B cell (primary cell): ENCODE results near the gene MEG3. TPM values are rescaled to one million over a fixed set of nuclear protein-coding genes. Genes with fewer than 3 reads are reported as not detected.

Source experiments
- ATAC-seq: fragments of 200-7000 bp; cut with Tn5 transposase; one replicate; pipeline ENCODE4 v1.10.0; 2021; ENCODE audit warnings: low read depth, mild to moderate bottlenecking, moderate number of reproducible peaks, moderate library complexity
- CTCF ChIA-PET: fragments of 350-600 bp; sonication (Branson Sonifier 250); formaldehyde crosslinking; loops from one replicate; lab custom pipeline; 2021; ENCODE audit warnings: antibody characterized with exemption, inconsistent platforms; lab: Charles Lee
- POLR2A ChIA-PET: fragments of 350-600 bp; sonication (Branson Sonifier 250); formaldehyde crosslinking; loops from one replicate; lab custom pipeline; 2021; ENCODE audit warnings: antibody characterized with exemption; lab: Charles Lee
- DNase-seq: peaks from one replicate; pipeline ENCODE4 v3.0.0; 2013
- H2AFZ ChIP-seq: 2 replicates; pipeline ENCODE4 v1.6.1; 2012; ENCODE audit warnings: mild to moderate bottlenecking, low read depth, low read length; ENCODE audit not compliant: insufficient read depth, poor library complexity, severe bottlenecking
- H3K27ac ChIP-seq, 2 donors: 1 replicate in 1 of 2; 2 replicates in 1 of 2; pipeline ENCODE4 v1.5.1; 2012 to 2013; ENCODE audit warnings: low read length in 2 of 2, mild to moderate bottlenecking in 2 of 2, moderate library complexity in 1 of 2
- H3K27me3 ChIP-seq, 4 experiments: fragments of 200-600 bp in 1 of 4; sonication (generic) in 1 of 4; replicated peaks in 1 of 4; 1 replicate in 2 of 4; 2 replicates in 2 of 4; pipeline versions ENCODE4 v1.6.1 to v1.7.0; 2013 to 2016; ENCODE audit warnings: low read length in 3 of 4, mild to moderate bottlenecking in 2 of 4, mixed read lengths in 1 of 4, moderate library complexity in 1 of 4; ENCODE audit not compliant: insufficient read depth in 4 of 4, control insufficient read depth in 3 of 4; ENCODE audit errors: control extremely low read depth in 1 of 4
- H3K36me3 ChIP-seq, 2 experiments: replicated peaks in 1 of 2; 1 replicate in 1 of 2; 2 replicates in 1 of 2; pipeline versions ENCODE4 v1.6.1 to v1.7.1; 2013; ENCODE audit warnings: low read length in 1 of 2; ENCODE audit not compliant: insufficient read depth in 2 of 2, control insufficient read depth in 1 of 2; ENCODE audit errors: control extremely low read depth in 1 of 2, extremely low read depth in 1 of 2
- H3K4me1 ChIP-seq, 2 donors: fragments of 200-600 bp in 1 of 2; sonication (generic) in 1 of 2; 1 replicate in 1 of 2; 2 replicates in 1 of 2; pipeline versions ENCODE4 v1.5.1 to v1.6.1; 2013 to 2017; ENCODE audit warnings: low read length in 2 of 2; ENCODE audit not compliant: control insufficient read depth in 2 of 2, insufficient read depth in 2 of 2
- H3K4me2 ChIP-seq: replicated peaks from 2 replicates; pipeline ENCODE3; 2012; ENCODE audit warnings: mild to moderate bottlenecking, low read depth, low read length; ENCODE audit not compliant: poor library complexity, severe bottlenecking
- H3K4me3 ChIP-seq, 5 experiments: fragments of 200-600 bp in 1 of 5; sonication (generic) in 1 of 5; 1 replicate in 3 of 5; 2 replicates in 2 of 5; pipeline versions ENCODE4 v1.5.1 to v1.7.0; 2011 to 2016; ENCODE audit warnings: low read length in 4 of 5, mild to moderate bottlenecking in 4 of 5, low read depth in 2 of 5, control low read depth in 1 of 5, moderate library complexity in 1 of 5; ENCODE audit not compliant: insufficient read depth in 1 of 5; ENCODE audit errors: control extremely low read depth in 1 of 5, extremely low read depth in 1 of 5
- H3K79me2 ChIP-seq: fragments of 200-600 bp; sonication (generic); one replicate; pipeline ENCODE4 v1.6.0; 2016; ENCODE audit warnings: low read length; ENCODE audit not compliant: control insufficient read depth, insufficient read depth
- H3K9ac ChIP-seq: fragments of 200-600 bp; sonication (generic); 2 replicates; pipeline ENCODE4 v1.6.1; 2017; ENCODE audit warnings: mild to moderate bottlenecking, low read length, moderate library complexity
- H3K9me3 ChIP-seq, 3 donors: one replicate each; pipeline versions ENCODE4 v1.6.1 to v1.7.1; 2013; ENCODE audit warnings: low read length in 2 of 3; ENCODE audit not compliant: control insufficient read depth in 2 of 3, insufficient read depth in 1 of 3; ENCODE audit errors: control extremely low read depth in 1 of 3
- H4K20me1 ChIP-seq: 2 replicates; pipeline ENCODE4 v1.6.0; 2012; ENCODE audit warnings: mild to moderate bottlenecking, low read length; ENCODE audit not compliant: insufficient read depth, control insufficient read depth, poor library complexity, severe bottlenecking
- H3K27ac Mint-ChIP-seq: one replicate; pipeline ENCODE4 v1.8.0; 2021; ENCODE audit warnings: mixed read lengths
- H3K27me3 Mint-ChIP-seq: one replicate; pipeline ENCODE4 v1.8.0; 2021; ENCODE audit warnings: mixed read lengths
- H3K4me1 Mint-ChIP-seq: one replicate; pipeline ENCODE4 v1.8.0; 2021; ENCODE audit warnings: mixed read lengths
- H3K4me3 Mint-ChIP-seq: one replicate; pipeline ENCODE4 v1.8.0; 2021; ENCODE audit warnings: mixed read lengths
- H3K9me3 Mint-ChIP-seq: one replicate; pipeline ENCODE4 v1.8.0; 2022; ENCODE audit warnings: mixed read lengths; ENCODE audit not compliant: insufficient read depth
- CTCF ChIP-seq: fragments of 200-600 bp; IDR thresholded peaks from one replicate; pipeline ENCODE4 v1.8.0; 2022; ENCODE audit warnings: antibody characterized with exemption, mild to moderate bottlenecking
- EZH2 ChIP-seq: IDR thresholded peaks from 2 replicates; pipeline ENCODE4 v1.6.1; 2012; ENCODE audit warnings: borderline replicate concordance, low read depth, mild to moderate bottlenecking, moderate library complexity, low read length; ENCODE audit not compliant: insufficient read depth, poor library complexity, severe bottlenecking
- WGBS: methylation state at CpG from one replicate; pipeline ENCODE4 v1.1.5; 2013; ENCODE audit warnings: missing lambda C conversion rate; ENCODE audit not compliant: insufficient coverage; 5-methylcytosine and 5-hydroxymethylcytosine counted together
- intact Hi-C: fragments of 100-400 bp; cut with micrococcal nuclease; formaldehyde crosslinking; loops from one replicate; pipeline ENCODE4 v1.10.0; 2022
- polyA plus RNA-seq: library from polyadenylated mRNA; depleted of rRNA; stranded (reverse); fragments of >200 nt; gene quantifications from 2 replicates; pipeline ENCODE4 v1.2.3, GENCODE V29; 2012
- total RNA-seq, 2 donors: library from RNA; stranded (reverse); fragments of 120-200 nt in 1 of 2; gene quantifications; 1 replicate in 1 of 2; 2 replicates in 1 of 2; pipeline versions ENCODE4 v1.2.3 to v1.2.4, GENCODE V29; 2013 to 2022

MEG3 gene
- total and polyA plus RNA-seq, 2 donors (not counting 1 experiment from before 2014, with no cell fraction given), result 0.13 TPM; not detected in 1

- H2AFZ ChIP-seq, result no peak overlapping the region
- POLR2A ChIA-PET, result no interaction called here
- CTCF ChIA-PET, result no interaction called here
Observed at GRCh38 chr14:100815478-100816285, 10.2 kb upstream of the MEG3 start.

More at GRCh38 chr14:100815478-100816285, 10.2 kb upstream of the MEG3 start:
- no peaks in the 10 kb centered on the region for H3K9me3 Mint-ChIP-seq
- H4K20me1 ChIP-seq, result no peaks in the 10 kb centered on the region
- peaks cover 0 to 4% (median 0%) of the 10 kb centered on the region in 4 experiments for H3K27me3 ChIP-seq
- DNase-seq (no peak), ATAC-seq (no peak)
- no peak overlapping the region for H3K27ac ChIP-seq
- H3K4me3 ChIP-seq, result no peak overlapping the region
- 49% methylated on average over 8 of the region's 15 CpGs for whole genome bisulfite sequencing
- no peak for TF ChIP-seq CTCF
- no peak for TF ChIP-seq EZH2
- no peaks in the 10 kb centered on the region for H3K4me1 Mint-ChIP-seq
- no peaks in the 10 kb centered on the region for H3K36me3 ChIP-seq
- no peak overlapping the region for H3K4me2 ChIP-seq
- no peaks in the 10 kb centered on the region for H3K4me1 ChIP-seq
- no peak overlapping the region for H3K27ac Mint-ChIP-seq
- no peaks in the 10 kb centered on the region for H3K79me2 ChIP-seq
- no peak overlapping the region for H3K9ac ChIP-seq
- peaks cover 0 to 26% (median 4%) of the 10 kb centered on the region in 3 donors for H3K9me3 ChIP-seq
- intact Hi-C loops, result no loop called here
- H3K4me3 Mint-ChIP-seq, result no peak overlapping the region
- H3K27me3 Mint-ChIP-seq, result peaks cover 8% of the 10 kb centered on the region
